Measurements from ENCODE around the gene TSPAN18. TPM values are rescaled to one million over a fixed set of nuclear protein-coding genes. Genes with fewer than 3 reads are reported as not detected.

Gene TSPAN18
- total RNA-seq, 1 donor from 2014 or later = 46.4 TPM

GRCh38 chr11:44761551-44761961 is 34.8 kb downstream of the TSPAN18 start:
- no peak for ATAC-seq

GRCh38 chr11:44763121-44763820 is 36.5 kb downstream of the TSPAN18 start:
- ATAC-seq (no peak), DNase-seq (no peak)
- intact Hi-C loops (cut with DNase I) = no loop called here
- Histone ChIP-seq H3K4me3 (no peak overlapping the region), H3K27me3 (no peaks in the 10 kb centered on the region), H3K27ac (no peak overlapping the region), H3K4me1 (peaks cover 28% of the 10 kb centered on the region), H3K36me3 (no peaks in the 10 kb centered on the region), H3K9me3 (no peaks in the 10 kb centered on the region)
- TF ChIP-seq, protein P1, sequence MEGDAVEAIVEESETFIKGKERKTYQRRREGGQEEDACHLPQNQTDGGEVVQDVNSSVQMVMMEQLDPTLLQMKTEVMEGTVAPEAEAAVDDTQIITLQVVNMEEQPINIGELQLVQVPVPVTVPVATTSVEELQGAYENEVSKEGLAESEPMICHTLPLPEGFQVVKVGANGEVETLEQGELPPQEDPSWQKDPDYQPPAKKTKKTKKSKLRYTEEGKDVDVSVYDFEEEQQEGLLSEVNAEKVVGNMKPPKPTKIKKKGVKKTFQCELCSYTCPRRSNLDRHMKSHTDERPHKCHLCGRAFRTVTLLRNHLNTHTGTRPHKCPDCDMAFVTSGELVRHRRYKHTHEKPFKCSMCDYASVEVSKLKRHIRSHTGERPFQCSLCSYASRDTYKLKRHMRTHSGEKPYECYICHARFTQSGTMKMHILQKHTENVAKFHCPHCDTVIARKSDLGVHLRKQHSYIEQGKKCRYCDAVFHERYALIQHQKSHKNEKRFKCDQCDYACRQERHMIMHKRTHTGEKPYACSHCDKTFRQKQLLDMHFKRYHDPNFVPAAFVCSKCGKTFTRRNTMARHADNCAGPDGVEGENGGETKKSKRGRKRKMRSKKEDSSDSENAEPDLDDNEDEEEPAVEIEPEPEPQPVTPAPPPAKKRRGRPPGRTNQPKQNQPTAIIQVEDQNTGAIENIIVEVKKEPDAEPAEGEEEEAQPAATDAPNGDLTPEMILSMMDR (IDR thresholded peaks at IDR 0.05) = no peak

More at GRCh38 chr11:44761551-44761961, 34.8 kb downstream of the TSPAN18 start:
- Histone ChIP-seq H3K27ac (no peak overlapping the region), H3K9me3 (no peaks in the 10 kb centered on the region), H3K4me3 (no peak overlapping the region), H3K27me3 (no peaks in the 10 kb centered on the region), H3K36me3 (no peaks in the 10 kb centered on the region), H3K4me1 (peaks cover 19% of the 10 kb centered on the region)
- DNase-seq = no peak
- TF ChIP-seq, protein P1 (IDR thresholded peaks at IDR 0.05) = no peak
- intact Hi-C loops (cut with DNase I) = no loop called here

- intact Hi-C loops (cut with DNase I) = no loop called here
- Histone ChIP-seq H3K36me3 (no peaks in the 10 kb centered on the region), H3K4me3 (no peak overlapping the region), H3K4me1 (peaks cover 28% of the 10 kb centered on the region), H3K9me3 (no peaks in the 10 kb centered on the region), H3K27ac (no peak overlapping the region), H3K27me3 (no peaks in the 10 kb centered on the region)
- DNase-seq = no peak
- ATAC-seq = no peak
- TF ChIP-seq, protein P1 (IDR thresholded peaks at IDR 0.05) = no peak
These were observed 37.8 kb downstream of the TSPAN18 start for GRCh38 chr11:44764583-44764982.

- Histone ChIP-seq H3K27ac (no peak overlapping the region), H3K9me3 (no peaks in the 10 kb centered on the region), H3K4me1 (peaks cover 28% of the 10 kb centered on the region), H3K27me3 (no peaks in the 10 kb centered on the region), H3K4me3 (no peak overlapping the region), H3K36me3 (no peaks in the 10 kb centered on the region)
- TF ChIP-seq, protein P1 (IDR thresholded peaks at IDR 0.05) = no peak
- intact Hi-C loops (cut with DNase I) = no loop called here
- no peak for ATAC-seq
- no peak for DNase-seq
These were observed 38.3 kb downstream of the TSPAN18 start for GRCh38 chr11:44765026-44765595.

DNA sequence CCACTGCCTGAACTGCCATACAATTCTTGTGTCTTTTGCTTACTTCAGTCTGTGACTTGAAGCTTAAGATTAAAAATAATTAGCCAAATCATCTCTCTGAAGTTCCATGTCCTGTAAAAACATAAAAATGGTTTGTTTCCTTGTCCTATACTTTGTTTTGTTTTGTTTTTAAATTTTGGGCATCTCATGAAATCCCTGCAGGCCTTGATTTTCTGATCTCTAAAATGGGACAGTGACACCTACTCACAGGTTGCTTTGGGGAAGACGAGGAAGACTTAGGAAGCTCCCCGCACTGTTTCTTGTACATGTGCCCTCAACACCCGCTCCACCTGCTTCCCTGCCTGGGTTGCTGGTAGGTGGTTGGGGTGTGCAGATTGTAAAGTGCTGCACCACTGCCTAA is 38.9 kb downstream of the TSPAN18 start:
- intact Hi-C loops (cut with DNase I) = no loop called here
- Histone ChIP-seq H3K27ac (no peak overlapping the region), H3K9me3 (no peaks in the 10 kb centered on the region), H3K4me3 (no peak overlapping the region), H3K36me3 (no peaks in the 10 kb centered on the region), H3K27me3 (no peaks in the 10 kb centered on the region), H3K4me1 (peaks cover 28% of the 10 kb centered on the region)
- TF ChIP-seq, protein P1 (IDR thresholded peaks at IDR 0.05) = no peak
- ATAC-seq (no peak), DNase-seq (no peak)
